Heart right ventricle (tissue), 16 donors: ENCODE measurements around the gene ZNF823. TPM values are rescaled to one million over a fixed set of nuclear protein-coding genes. Genes with fewer than 3 reads are reported as not detected.

ENCODE experiments used
- ATAC-seq, 8 donors: fragments of 200-7000 bp; cut with Tn5 transposase; one replicate each; pipeline ENCODE4 v1.9.1; 2020; ENCODE audit warnings: mild to moderate bottlenecking in 8 of 8, moderate library complexity in 8 of 8, moderate number of reproducible peaks in 1 of 8
- DNase-seq, 2 donors: peaks; one replicate each; pipeline ENCODE4 v3.0.0-alpha.2; 2020
- H3K27ac ChIP-seq, 10 donors: fragments of 200-600 bp; sonication (generic) in 2 of 10; one replicate each; pipeline versions ENCODE4 v1.5.0 to v1.8.0; 2020 to 2022; ENCODE audit warnings: mild to moderate bottlenecking in 3 of 10
- H3K27me3 ChIP-seq, 7 donors: fragments of 200-600 bp; one replicate each; pipeline ENCODE4 v1.8.0; 2021 to 2022; ENCODE audit warnings: mild to moderate bottlenecking in 2 of 7
- H3K36me3 ChIP-seq, 9 donors: fragments of 200-600 bp; sonication (generic) in 1 of 9; one replicate each; pipeline versions ENCODE4 v1.5.0 to v1.8.0; 2020 to 2022; ENCODE audit warnings: mild to moderate bottlenecking in 2 of 9
- H3K4me1 ChIP-seq, 9 donors: fragments of 200-600 bp; sonication (generic) in 1 of 9; one replicate each; pipeline versions ENCODE4 v1.5.0 to v1.8.0; 2020 to 2022; ENCODE audit warnings: mild to moderate bottlenecking in 4 of 9
- H3K4me3 ChIP-seq, 10 donors: fragments of 200-600 bp; sonication (generic) in 2 of 10; one replicate each; pipeline versions ENCODE4 v1.5.0 to v1.8.0; 2020 to 2022; ENCODE audit warnings: mild to moderate bottlenecking in 7 of 10, moderate library complexity in 2 of 10
- H3K9me3 ChIP-seq, 11 donors: fragments of 200-600 bp in 10 of 11; sonication (generic) in 2 of 11; one replicate each; pipeline versions ENCODE4 v1.5.0 to v1.8.0; 2013 to 2022; ENCODE audit warnings: mild to moderate bottlenecking in 2 of 11, control low read depth in 1 of 11, moderate library complexity in 1 of 11
- CTCF ChIP-seq, 9 donors: fragments of 200-600 bp; sonication (generic) in 2 of 9; IDR thresholded peaks; one replicate each; pipeline versions ENCODE4 v1.5.0 to v1.8.0; 2021 to 2022; ENCODE audit warnings: antibody characterized with exemption in 9 of 9, mild to moderate bottlenecking in 5 of 9, moderate library complexity in 1 of 9
- WGBS, 2 donors: extraction: QIAGEN DNeasy Blood & Tissue Kit; methylation state at CpG; one replicate each; pipeline ENCODE4 v1.1.7; 2013; ENCODE audit warnings: inconsistent platforms in 1 of 2; 5-methylcytosine and 5-hydroxymethylcytosine counted together
- intact Hi-C, 10 donors: fragments of 100-400 bp; cut with DNase I; formaldehyde crosslinking; loops; one replicate each; pipeline versions ENCODE4 v1.11.1 to v1.14.2; 2022
- polyA plus RNA-seq, 2 donors: library from polyadenylated mRNA; stranded (reverse); fragments of 200-250 nt; gene quantifications; one replicate each; pipeline ENCODE4 v1.2.3, GENCODE V29; 2013
- total RNA-seq, 10 donors: library from RNA; stranded (reverse); fragmentation: NEBNext Ultra II Directional in 3 of 10; extraction: Animal tissue kit (Norgen Biotek cat#: 25700) in 3 of 10; gene quantifications; one replicate each; pipeline versions ENCODE4 v1.2.1 to v1.2.4, GENCODE V29; 2021 to 2023
- donor health status: Arrhythmogenic right ventricular cardiomyopathy.
- donor health status: ischemic (EF 13 %, LVEDD 7.1; RV severe dilation, severe dysfunction).
- donor health status: healthy with polysubstance abuse.
- donor health status: DM: no; HTN: yes; CAD: no.
- donor health status: DM: no; HTN: no; CAD: no.
- donor health status: ischemic (EF 25% LVEDD 6.9; RV normal size, moderate dysfunction).
- donor health status: ischemic (EF 25% LVEDD 5.7; RV mildly dilated, moderate dysfunction).
- donor health status: healthy.
- donor health status: DM: yes; HTN: yes; CAD: no.
- donor health status: Ischemic cardiomyopathy.
- donor health status: ischemic (EF 35%, LVEDD 5.7; RV mildly dilated, moderate dysfunction).
- donor health status: nonischemic (EF 11% LVEDD 7.7; RV severe dilation, severe dysfunction).
- donor health status: DM: yes; HTN: yes; CAD: no.
- donor health status: PGD.
- donor health status: ischemic (EF 29% LVEDD 5.4; RV normal size, mild dysfunction).
- donor health status: nonischemic (EF 23%, LVEDD 6.1; RV moderate dilation, normal function).

ZNF823 gene
- total and polyA plus RNA-seq, 12 donors, result 2.0 to 5.7 (median 3.3) TPM

GRCh38 chr19:11692127-11692790 lies 46.5 kb downstream of the ZNF823 start:
- Histone ChIP-seq H3K36me3 (no peaks in the 10 kb centered on the region), H3K4me1 (peaks cover 0 to 17% (median 10%) of the 10 kb centered on the region in 9 donors), H3K27ac (no peak overlapping the region), H3K27me3 (no peaks in the 10 kb centered on the region), H3K9me3 (peaks cover 0 to 9% (median 0%) of the 10 kb centered on the region in 11 donors), H3K4me3 (no peak overlapping the region)
- WGBS, 2 donors, result 82 to 84% methylated on average over 11 of the region's 11 CpGs
- ATAC-seq (no peak), DNase-seq (no peak)
- TF ChIP-seq CTCF (IDR thresholded peaks at IDR 0.05), result no peak
- intact Hi-C loops, result loop anchor here in 1 of 10 donors (10.0 kb wide), 1 partner anchor 93 kb away; no protein-coding TSS in a partner anchor

- DNase-seq, result no peak
- ATAC-seq, result no peak
- TF ChIP-seq CTCF (IDR thresholded peaks at IDR 0.05), result no peak
- intact Hi-C loops, result no loop called here
- H3K27me3 ChIP-seq, result no peaks in the 10 kb centered on the region
- peaks cover 0 to 69% (median 32%) of the 10 kb centered on the region in 11 donors for H3K9me3 ChIP-seq
- WGBS, 2 donors, result 91 to 92% methylated on average over 4 of the region's 4 CpGs
- H3K27ac ChIP-seq, result no peak overlapping the region
- H3K36me3 ChIP-seq, result peaks cover 0 to 32% (median 13%) of the 10 kb centered on the region in 9 donors
- H3K4me1 ChIP-seq, result no peaks in the 10 kb centered on the region
- H3K4me3 ChIP-seq, result no peak overlapping the region
Observed at GRCh38 chr19:11685676-11686650, 52.8 kb downstream of the ZNF823 start.

- Histone ChIP-seq H3K36me3 (peaks cover 0 to 34% (median 13%) of the 10 kb centered on the region in 9 donors), H3K27ac (no peak overlapping the region), H3K4me1 (no peaks in the 10 kb centered on the region), H3K9me3 (peaks cover 0 to 78% (median 35%) of the 10 kb centered on the region in 11 donors), H3K27me3 (no peaks in the 10 kb centered on the region), H3K4me3 (no peak overlapping the region)
- 96 to 97% methylated on average over 3 of the region's 3 CpGs for WGBS, 2 donors
- ATAC-seq (no peak), DNase-seq (no peak)
- intact Hi-C loops, result no loop called here
- no peak for TF ChIP-seq CTCF (IDR thresholded peaks at IDR 0.05)
Observed at GRCh38 chr19:11684987-11685675, 53.6 kb downstream of the ZNF823 start.
